ENCODE data around the gene ATG9B.

- TF ChIP-seq POLR2AphosphoS5 (IDR thresholded peaks at IDR 0.05; ENCODE audit: low read depth, low read length) (no peak), POLR2A (IDR thresholded peaks at IDR 0.05; ENCODE audit: low read depth, low read length) (no peak)
Measured at GRCh38 chr7:151006590-151007300, 17.5 kb downstream of the ATG9B start.
